HG03175 (cell line): ENCODE data around the gene FXYD3.
A peak's percentile ranks its signal among the peaks of the same experiment; 100 is the strongest.

ENCODE experiments used
- ATAC-seq: cut with Tn5 transposase; IDR thresholded peaks from one replicate; pipeline ENCODE4 v1.9.1; 2021; ENCODE audit warnings: mild to moderate bottlenecking, moderate library complexity; ENCODE audit not compliant: unreplicated experiment

Gene FXYD3, protein sequence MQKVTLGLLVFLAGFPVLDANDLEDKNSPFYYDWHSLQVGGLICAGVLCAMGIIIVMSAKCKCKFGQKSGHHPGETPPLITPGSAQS

DNA sequence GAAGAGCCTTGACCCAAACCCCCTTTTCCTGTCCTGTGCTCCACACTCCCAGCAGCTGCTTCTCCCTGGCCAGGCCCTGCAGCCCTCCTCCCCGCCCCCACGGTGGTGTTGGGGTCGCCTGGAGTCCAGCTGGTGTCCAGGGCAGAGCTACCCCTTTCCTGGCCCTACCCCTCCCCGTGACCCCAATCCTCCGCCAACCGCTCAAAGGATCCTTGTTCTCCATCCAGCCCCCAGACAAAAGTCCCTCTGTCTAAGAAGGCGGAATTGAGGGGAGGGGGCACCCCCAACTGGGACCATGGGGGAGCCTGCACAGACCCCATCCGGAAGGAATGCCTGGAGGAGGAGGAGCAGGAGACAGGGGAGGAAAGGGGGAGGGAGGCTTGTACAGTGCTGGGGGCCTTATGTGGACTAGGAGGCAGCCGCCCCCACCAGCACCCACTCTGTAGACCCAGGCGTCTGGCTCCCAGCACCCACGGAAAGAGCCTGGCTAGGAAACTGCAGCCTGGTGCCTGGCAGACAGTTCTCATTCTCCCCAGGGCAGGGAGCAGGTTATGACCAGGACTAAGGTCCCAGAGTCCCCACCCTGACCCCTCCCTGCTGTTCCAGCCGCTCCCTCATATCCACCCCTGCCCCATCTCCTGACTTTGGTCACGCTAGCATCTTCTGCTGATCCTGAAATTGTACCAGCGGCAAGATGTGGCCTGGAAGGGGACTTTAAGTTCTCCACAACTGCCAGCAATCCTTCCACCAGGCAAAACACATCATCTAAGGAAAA is at the start of gene FXYD3:
FXYD3 (plus strand) TSS at position 647 of the 775 bp plus-strand sequence. CDS start 3,554 bp downstream, outside the sequence.
- ATAC-seq, result no peak

DNA sequence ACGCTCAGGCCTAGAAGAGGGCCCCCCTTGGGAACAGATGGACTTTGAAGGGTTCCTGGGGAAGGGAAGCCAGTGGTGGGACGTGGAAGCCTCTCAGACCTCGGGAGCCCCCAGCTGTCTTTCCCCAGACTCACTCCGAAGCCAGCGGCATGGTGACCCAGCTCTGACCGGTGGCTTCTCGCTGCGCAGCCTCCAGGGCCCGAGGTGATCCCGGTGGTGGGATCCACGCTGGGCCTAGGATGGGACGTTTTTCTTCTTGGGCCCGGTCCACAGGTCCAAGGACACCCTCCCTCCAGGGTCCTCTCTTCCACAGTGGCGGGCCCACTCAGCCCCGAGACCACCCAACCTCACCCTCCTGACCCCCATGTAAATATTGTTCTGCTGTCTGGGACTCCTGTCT is 49.5 kb upstream of the FXYD3 start:
- ATAC-seq, result no peak

DNA sequence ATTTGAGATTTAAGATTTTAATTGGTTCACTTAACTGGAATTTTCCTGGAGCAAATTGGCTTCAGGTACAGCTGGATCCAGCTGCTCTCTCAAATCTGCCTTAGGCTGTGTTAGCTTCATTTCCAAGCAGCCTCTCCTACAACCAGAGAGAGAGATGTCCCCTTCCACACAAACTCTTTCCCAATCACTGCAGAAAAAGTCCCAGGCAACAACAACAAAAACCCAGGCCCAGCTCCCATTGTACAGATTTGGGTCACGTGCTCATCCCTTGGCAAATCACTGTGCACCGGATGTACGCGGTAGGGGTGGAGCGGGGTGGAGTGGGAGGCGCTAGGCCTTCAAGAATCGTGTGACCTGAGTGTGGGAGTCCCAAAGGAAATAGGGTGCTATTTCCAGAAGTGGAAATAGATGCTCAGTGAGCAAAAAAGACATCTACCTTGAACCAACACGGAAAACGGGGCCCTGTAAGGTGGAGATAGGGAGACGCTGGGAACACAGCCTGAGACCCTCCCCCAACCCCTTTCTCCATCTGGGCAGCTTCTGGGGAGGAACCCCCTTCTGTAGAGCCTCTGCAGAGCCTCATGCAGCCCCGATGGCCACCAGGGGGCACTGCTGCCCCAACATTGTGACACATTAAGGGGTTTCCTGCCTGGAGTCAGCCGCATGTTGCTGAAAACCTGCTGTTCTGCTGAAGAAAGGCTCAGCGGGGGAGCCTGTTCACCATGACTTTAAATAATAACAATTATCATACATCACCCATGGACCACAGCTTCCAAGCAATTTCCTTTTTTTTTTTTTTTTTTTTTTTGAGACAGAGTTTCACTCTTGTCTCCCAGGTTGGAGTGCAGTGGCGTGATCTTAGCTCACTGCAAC is 48.7 kb upstream of the FXYD3 start:
- ATAC-seq, result peak; percentile 82

DNA sequence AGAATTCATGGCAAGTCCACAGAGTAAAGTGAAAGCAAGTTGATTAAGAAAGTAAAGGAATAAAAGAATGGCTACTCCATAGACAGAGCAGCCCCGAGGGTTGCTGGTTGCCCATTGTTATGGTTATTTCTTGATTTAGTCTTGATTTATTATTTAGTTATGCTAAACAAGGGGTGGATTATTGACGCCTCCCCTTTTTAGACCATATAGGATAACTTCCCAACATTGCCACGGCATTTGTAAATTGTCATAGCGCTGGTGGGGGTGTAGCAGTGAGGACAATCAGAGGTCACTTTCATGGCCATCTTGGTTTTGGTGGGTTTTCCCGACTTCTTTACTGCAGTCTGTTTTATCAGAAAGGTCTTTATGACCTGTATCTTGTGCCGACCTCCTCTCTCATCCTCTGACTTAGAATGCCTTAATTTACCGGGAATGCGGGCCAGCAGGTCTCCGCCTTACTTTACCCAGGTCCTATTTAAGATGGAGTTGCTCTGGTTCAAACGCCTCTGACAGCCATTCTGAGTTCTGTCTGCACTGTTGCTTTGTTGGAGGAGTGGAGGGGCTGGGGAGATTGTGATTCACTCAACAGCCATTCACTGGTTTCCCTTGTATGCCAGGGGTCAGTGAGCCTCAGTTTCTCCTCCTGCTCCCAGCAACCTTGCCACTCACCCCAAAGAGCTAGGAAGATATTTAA is 46.5 kb upstream of the FXYD3 start:
- no peak for ATAC-seq

DNA sequence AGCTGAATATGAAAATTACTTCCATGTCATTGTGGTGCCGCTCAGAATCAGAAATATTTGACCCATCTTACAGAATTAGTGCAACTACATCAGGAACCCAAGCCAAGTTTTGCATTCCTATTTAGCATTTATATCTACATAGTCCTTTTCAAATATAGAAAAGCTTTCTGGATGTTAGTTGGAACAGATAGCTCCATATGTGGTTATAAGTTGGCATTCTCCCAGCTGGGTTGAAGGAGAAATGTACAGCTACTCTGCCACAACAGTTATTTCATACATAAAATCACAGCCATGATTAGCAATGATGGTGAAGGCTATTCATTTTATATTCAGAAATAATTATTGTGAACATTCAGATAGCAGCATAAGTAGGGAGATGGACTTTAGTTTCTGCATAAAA is 45.9 kb upstream of the FXYD3 start:
- ATAC-seq, result no peak

DNA sequence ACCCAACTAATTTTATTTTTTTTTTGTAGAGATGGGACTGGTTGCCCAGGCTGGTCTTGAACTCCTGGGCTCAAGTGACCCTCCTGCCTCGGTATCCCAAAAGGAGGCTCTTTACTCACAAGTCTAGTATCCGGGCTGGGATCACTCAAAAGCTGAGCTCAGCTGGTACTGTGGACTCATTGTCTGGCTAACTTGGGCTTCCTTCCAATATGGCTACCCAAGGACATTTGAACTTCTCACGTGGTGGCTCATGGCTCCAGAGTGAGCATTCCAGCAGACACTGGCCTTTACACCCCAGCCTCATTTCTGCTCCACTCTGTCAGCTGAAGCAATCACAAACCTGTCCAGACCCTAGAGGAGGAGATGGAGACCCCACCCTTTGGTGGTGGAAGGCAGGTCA is 45.2 kb upstream of the FXYD3 start:
- no peak for ATAC-seq

DNA sequence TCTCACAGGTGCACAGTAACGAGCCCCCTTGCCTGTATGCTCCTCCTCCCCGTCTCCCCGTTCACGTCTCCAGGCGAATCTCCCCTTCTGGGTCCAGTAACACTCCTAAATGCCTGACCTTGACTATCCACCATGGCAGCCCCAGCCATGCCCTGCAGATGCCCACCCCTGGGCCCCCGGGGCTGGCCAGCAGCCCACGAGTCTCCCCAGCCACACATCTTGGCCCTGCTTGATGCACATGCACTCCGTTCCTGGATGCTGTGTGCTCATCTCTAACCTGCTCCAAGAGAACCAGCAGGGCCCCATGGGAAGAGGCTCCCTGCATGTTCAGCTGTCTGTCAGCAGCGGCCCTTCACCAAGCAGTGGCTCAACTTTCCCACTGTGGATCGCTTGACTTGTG is 42.1 kb upstream of the FXYD3 start:
- no peak for ATAC-seq

DNA sequence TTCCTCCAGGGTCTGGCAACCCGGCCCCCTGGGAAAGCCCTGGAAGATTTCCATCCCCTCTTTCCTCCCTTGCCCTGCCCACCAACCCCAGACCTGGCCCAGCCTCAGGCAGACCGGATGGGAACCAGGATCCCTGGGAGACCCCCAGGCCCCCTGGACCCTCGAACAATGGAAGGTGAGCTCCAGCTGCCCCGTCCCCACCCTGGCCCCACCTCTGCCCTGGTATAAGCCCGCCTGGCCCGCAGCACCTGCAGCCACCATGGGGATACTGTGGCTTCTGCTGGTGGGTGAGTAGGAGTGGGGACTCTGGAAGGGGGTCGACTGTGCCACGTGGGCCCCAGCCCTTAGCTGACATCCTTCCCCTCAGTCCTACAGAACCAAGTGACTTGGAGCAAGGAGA is 41.7 kb upstream of the FXYD3 start:
- ATAC-seq, result no peak

DNA sequence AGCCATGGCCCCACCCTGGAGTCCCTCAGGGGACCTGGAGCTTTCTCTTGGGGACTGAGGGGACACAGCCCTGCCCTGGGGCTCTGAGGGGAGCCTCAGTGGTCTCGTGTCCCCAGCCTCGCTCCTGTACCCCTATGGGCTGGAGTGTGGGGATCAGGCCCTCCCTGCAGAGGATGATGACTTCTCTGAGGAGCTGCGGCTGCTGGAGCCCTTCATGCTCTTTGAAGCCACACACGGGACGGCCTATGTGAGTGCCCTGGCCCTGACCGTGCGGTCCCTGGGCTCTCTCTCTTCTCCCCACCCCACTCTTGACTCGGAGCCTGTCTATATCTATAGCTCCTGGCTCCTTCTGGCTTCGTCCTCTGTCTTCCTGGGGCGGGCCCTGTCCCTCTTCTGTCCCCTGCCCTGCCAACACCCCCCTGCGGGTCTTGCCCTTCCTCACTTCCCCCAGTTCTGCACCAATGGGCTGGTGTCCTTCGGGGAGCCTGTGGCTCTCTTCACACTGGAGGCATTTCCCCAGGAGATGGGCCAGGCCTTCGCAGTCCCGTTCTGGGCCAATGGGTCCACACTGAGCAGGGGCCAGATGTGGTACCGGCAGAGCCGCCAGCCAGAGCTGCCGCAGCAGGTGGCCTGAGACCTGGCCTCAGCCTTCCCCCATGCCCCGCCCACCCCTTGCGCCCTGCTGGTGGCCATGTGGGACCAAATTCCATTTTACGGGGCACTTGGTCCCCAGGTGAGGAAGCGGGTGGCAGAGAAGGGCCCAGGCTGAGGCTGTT is 41.0 kb upstream of the FXYD3 start:
- no peak for ATAC-seq

DNA sequence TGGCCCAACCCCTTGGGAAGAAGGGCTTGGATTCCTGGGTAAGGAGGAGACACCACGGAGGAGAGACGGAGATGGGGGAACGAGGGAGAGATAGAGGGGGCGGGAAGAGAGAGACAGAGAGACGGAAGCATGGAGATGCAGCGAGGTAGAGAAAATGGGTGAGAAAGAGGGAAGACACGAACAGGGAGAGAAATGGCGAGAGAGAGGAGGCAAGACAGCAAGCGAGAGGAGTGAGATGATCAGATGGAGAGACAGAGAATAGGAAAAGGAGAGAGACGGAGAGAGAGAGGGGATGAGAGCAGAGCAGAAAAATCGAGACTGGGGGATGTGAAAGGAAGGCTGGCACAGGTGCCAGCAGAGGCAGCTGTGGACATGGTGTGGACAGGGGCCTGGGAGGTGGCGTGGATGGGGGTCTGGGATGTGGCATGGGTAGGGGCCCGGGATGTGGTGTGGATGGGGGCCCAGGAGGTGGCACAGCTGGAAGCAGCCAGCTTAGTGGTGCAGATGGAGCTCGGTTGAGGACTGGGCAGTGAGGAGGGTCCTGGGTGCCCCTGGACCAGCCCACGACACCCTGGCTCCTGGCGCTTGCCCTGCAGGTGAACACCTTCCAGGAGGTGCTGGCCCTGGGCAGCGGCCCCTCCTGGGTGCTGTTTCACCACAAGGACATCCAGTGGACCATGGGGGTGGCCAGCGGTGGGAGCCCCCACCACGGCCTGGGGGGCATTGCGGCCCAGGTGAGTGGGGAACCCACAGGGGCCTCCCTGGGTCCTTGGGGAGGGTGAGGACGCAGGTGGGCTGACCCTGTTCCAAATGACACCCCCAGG is 40.2 kb upstream of the FXYD3 start:
- no peak for ATAC-seq

DNA sequence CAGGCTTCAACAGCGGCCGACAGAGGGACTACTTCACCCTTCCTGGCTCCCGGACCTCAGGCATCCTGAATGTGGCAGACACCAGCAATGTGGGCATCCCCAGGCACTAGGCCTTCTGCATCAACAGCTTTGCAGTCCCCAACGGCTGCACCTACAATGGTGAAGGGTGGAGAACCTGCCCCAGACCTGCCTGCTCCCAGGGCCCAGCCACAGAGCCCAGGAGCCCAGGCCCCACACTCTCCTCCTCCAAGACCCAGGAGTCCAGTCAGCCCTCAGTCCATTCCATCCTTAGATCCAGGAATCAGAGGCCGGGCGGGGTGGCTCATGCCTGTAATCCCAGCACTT is 39.6 kb upstream of the FXYD3 start:
- no peak for ATAC-seq

DNA sequence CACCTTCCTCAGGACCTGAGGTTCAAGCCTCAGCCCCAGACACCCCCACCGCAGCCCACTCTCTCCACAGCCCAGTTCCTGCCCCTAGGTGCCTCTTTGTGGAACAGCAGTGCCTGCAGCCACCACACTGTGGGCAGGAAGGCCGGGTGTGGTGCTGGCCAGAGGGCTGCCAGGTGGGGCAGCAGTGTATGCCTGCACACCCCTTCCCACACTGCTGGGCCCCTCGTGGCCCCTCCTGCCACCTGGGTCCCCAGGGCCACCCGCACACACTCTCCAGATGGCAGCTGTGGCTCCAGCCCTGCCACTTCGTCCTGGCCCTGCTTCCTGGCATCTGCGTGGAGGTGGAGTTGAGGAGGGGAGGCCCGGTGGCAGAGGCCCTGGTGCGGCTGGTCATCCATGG is 39.0 kb upstream of the FXYD3 start:
- no peak for ATAC-seq

DNA sequence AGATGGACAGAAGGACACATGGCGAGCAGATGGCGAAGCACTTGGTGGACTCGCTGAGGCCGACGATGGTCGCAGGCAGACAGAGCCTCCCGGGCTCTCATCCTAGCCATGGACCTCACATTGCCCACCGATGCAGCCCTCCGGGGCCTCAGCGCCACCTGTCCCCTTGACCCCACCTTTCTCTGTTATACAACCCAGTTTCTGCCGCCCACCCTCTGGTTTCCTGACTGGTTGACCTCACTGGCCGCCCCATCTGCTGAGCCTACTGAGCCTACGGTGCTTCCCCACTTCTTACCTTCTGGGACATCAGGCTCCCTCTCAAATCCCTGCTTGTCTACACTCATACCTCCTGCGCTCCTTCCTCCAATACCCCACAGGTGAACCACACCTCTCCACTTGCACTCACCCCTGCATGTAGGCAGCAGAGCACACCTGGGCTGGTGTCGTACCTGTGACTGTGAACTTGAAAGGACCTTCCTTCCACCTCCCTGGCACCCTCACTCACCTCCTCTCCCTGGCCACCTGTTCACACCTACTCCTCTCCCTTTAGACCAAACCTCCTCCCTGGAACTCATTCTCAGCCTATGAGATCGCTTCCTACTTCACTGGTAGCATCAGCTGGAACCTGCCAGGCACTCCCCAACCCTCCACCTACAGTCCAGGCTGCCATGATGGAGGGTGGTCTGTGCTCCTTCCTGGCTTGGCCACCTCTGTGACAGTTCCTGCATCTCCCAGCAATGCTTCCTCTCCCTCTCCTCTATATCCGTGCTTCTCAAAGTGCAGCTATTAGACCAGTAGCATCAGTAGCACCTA is 38.0 kb upstream of the FXYD3 start:
- ATAC-seq, result no peak

DNA sequence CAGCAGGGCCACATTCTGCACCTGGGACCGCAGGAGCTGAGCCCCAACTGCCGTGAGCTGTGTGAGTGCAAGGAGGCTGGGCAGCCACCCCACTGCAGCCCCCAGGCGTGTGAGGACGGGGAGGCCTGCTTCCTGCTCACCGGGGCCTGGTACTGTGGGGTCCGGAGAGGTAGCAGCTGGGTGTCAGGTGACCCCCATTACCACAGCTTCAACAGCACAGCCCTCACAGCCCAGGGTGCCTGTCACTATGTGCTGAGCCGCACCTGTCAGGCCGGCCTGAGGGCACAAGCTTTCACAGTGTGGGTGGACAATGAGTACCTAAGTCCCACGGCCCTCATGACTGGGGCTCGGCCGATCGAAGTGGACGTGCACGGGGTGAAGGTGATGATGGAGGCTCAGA is 35.8 kb upstream of the FXYD3 start:
- ATAC-seq, result no peak

DNA sequence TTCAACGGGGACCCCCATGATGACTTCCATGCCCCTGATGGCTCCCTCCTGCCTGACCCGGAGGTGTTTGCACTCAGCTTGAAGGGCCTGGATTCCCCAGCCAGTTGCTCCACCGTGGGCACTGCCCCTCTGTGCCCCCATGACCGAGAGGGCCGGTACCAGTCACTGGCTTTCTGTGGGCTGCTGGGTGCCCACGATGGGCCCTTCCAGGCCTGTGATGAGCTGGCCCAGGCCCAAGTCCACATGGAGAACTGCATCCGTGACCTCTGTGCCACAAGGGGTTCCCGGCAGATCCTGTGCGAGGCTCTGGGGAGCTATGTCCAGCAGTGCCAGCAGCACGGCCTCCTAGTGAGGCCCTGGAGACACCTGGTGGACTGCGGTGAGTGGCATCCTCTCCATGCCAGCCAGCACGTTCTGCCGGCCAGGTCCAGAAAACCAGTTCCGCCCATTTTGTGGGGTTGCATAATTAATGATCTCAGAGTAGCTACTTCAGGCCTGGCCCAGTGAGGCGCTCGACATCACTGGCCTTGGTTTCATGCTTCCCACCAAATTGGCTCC is 34.9 kb upstream of the FXYD3 start:
- no peak for ATAC-seq

DNA sequence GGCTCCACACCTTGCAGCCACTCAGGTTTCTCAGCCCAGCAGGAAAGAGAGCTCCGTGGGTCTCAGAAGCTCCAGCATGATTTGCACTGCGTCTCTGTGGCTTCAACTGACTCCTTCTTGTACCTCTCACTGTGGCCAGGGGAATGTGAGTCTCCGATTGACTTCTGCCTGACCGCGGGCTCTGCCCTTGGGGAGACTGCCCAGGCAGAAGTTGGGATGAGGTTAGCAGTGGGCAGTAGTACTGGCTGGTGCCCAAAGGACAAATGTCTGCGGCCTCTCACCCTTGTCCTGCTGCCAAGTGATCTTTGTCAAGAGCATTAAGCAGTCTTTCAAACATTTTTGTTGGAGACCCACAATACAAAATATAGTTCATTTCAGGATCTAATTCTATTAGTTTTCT is 34.4 kb upstream of the FXYD3 start:
- no peak for ATAC-seq

DNA sequence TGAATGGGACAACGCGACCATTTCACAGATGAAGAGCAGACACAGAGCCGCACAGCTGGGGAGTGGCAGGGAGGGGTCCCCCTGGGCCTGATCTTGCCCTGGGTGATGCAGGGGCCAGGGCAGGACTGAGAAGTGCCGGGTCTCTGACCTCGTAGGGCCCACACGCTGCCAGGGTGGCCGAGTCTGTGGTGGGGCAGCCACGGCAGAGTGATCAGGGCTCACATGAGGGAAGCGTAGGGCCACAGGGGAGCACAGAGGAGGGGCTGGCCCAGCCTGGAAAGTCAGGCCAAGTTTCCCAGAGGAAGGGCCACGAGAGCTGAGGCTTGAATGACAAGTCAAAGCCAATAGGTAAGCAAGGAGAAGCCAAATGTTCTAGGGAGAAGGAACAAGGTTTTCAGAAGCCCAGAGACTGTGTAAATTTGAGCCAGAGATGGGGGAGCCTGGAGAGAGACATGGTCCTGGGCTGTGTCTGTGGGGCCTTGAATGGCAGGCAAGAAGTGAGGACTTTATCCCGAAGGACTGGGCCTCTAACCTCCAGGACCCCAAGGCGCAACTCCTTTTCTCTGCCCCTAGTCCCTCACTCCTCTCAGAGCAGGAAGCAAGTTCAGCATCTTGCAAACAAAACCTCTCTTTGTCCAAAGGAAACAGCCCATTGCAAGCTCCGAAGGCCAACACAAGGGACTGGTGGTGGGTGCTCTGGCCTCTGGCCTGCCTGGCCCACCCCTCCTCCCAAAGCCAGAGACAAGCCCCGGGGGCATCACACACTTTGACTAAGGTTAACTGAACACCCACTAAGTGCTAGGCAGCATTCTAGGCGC is 31.7 kb upstream of the FXYD3 start:
- no peak for ATAC-seq

DNA sequence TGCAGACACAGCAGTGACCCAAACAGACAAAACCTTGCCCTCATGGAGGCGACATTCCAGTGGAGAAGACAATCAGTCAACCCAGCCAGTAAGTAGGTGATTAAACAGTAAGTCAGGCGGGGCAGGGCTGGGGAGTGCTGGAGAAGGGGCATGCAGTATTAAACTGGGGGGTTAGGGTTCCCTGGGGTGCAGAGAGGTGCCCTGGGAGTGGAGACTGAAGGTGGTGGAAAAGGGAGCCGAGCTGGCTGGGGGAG is 31.2 kb upstream of the FXYD3 start:
- no peak for ATAC-seq
